ENCODE results near the gene GPR119.

- TF ChIP-seq CTCF (IDR thresholded peaks at IDR 0.05) (no peak), POLR2AphosphoS5 (IDR thresholded peaks at IDR 0.05) (no peak), POLR2A (IDR thresholded peaks at IDR 0.05) (no peak)
Measured at GRCh38 chrX:130340271-130340670, 45.2 kb downstream of the GPR119 start.

All from upper lobe of left lung (tissue), 4 donors.